ENCODE data around the gene PRCD.
"Not testable (repeated sequence)": the region's sequence is repeated elsewhere in the genome, so short reads cannot be mapped to it uniquely, and the experiment has no call there.

The PRCD gene

DNA sequence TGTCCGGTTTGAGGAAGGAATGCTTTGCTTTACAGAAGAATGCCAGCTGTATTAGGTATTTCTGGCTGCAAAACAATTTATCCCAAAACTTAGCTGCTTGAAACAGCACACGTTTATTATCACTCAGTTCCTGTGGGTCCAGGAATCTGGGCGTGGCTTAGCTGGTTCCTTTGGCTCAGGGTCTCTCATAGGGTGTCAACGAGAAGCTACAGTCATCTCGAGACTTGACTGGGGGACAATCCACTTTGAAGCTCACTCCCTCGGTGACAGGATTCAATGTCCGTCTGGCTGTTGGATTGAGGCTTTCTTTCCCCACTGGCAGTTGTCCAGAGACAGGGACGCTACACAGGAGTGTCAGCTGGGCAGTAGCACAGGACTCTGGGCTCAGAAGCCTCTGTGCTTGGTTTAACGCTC lies 29.0 kb upstream of the PRCD start:
- DNase-seq (ENCODE audit: insufficient read length) (no peak), FAIRE-seq (no peak)
- no peak for TF ChIP-seq TAF1 (IDR thresholded peaks at IDR 0.05; ENCODE audit: borderline replicate concordance, low read depth, low read length)
- TF ChIP-seq POLR2A (IDR thresholded peaks at IDR 0.05; ENCODE audit: low read depth, low read length): no peak
- no peak for TF ChIP-seq POLR2AphosphoS5 (IDR thresholded peaks at IDR 0.05; ENCODE audit: low read depth, low read length)

- no peak for TF ChIP-seq POLR2AphosphoS5 (IDR thresholded peaks at IDR 0.05; ENCODE audit: low read depth, low read length)
- TF ChIP-seq TAF1 (IDR thresholded peaks at IDR 0.05; ENCODE audit: borderline replicate concordance, low read depth, low read length): no peak
- TF ChIP-seq POLR2A (IDR thresholded peaks at IDR 0.05; ENCODE audit: low read depth, low read length): no peak
- no peak for FAIRE-seq
Observed at GRCh38 chr17:76511668-76512365, 28.0 kb upstream of the PRCD start.

DNA sequence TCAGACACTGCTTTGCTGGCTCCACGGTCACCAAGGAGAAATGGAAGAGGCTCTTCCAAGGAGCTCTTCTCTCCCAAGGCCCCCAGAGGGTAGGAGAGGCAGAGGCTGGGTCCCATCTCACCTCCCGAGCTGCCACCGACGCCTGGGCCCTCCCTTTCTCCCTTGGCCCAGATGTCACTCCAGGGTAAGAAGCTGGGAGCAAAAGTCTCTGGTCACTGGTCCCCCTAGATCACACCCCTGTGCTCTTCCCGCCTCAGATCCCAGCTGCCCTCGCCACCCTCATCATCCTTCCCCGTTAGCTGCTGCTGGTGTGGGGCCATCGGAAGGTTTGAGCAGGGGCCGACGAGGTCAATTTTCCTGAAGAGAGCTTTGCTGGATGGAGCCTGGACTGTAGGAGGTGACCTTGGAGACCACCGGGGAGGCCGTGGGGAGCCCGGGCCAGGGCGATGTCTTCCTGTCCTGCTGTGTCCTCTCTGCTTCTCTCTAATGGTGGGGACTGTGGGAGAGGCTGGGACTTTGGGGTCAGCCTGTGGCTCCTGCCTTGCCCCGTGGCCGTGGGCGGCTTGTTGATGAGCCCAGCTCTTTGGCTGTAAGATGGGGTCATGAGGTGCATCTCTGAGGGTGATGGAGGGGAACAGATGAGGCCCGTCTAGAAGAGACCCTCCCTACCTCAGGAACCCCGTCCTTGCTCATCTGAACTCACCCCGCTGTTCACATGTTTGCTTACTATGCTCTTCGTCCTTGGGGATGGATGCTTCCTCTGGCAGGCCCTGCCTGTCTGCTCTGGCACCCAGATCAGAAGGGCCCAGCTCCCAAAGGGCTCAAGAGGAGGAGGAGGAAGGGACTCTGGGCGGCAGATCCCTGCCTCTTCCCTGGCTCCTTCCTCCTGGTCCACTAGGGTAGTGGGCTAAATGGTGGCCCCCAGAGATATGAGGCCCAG lies 27.2 kb upstream of the PRCD start:
- no peak for FAIRE-seq
- no peak for DNase-seq (ENCODE audit: insufficient read length)
- TF ChIP-seq TAF1 (IDR thresholded peaks at IDR 0.05; ENCODE audit: borderline replicate concordance, low read depth, low read length) (no peak), POLR2A (IDR thresholded peaks at IDR 0.05; ENCODE audit: low read depth, low read length) (no peak)

More at GRCh38 chr17:76511668-76512365, 28.0 kb upstream of the PRCD start:
- DNase-seq (ENCODE audit: insufficient read length): no peak

- no peak for DNase-seq (ENCODE audit: insufficient read length)
- TF ChIP-seq POLR2A (IDR thresholded peaks at IDR 0.05; ENCODE audit: low read depth, low read length) (no peak), POLR2AphosphoS5 (IDR thresholded peaks at IDR 0.05; ENCODE audit: low read depth, low read length) (no peak), TAF1 (IDR thresholded peaks at IDR 0.05; ENCODE audit: borderline replicate concordance, low read depth, low read length) (no peak)
- FAIRE-seq: no peak
Observed at GRCh38 chr17:76513306-76513692, 26.5 kb upstream of the PRCD start.

DNA sequence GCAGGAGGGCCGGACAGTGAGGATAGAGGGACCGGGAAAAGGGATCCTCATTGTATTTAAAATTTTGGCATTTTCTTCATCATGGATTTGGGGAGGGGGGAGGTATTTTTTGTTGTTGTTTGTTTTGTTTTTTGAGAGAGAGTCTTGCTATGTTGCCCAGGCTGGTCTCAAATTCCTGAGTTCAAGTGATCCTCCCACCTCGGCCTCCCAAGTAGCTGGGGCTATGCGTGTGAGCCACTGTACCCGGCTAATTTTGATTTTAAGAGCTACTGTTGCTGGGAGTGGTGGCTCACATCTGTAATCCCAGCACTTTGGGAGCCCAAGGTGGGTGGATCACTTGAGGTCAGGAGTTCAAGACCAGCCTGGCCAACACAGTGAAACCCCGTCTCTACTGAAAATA lies 25.5 kb upstream of the PRCD start:
- not testable (repeated sequence) for FAIRE-seq; DNase-seq (ENCODE audit: insufficient read length)

DNA sequence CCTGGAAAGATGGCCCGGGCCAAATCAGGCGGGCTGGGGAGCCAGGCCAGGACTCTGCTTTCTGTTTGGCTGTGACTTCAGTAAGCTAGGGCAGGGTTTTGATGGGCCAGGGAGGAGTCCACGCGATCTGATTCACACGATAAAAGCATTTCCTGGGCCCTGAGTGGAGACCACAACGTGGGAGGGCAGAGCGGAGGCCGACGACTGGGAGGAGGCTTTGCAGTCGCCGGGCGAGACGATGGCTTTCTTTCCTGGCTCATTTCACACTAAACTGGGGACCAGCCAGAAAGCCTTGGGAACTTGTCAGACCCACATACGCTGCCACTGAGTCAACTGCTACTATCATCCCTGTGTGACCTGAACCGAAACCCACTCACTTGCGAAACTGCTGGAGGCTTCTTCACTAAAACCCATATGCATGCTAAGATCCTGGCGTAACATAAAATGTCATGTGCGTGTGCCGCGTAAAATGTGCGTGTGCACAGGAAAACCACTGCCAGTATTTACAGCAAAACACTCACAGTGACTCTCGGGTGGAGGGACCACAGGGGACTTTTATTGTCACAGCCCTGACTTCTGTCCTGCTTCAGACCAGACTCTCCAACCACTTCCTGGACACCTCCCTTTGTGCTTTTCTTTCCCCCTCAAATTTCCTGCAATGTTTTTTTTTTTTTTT lies 24.4 kb upstream of the PRCD start:
- no peak for TF ChIP-seq POLR2AphosphoS5 (IDR thresholded peaks at IDR 0.05; ENCODE audit: low read depth, low read length)
- TF ChIP-seq TAF1 (IDR thresholded peaks at IDR 0.05; ENCODE audit: borderline replicate concordance, low read depth, low read length): 0 out of 2 replicates have a peak, but pooled peaks have one; percentile 14
- FAIRE-seq: peak; percentile 96
- DNase-seq (ENCODE audit: insufficient read length): no peak

DNA sequence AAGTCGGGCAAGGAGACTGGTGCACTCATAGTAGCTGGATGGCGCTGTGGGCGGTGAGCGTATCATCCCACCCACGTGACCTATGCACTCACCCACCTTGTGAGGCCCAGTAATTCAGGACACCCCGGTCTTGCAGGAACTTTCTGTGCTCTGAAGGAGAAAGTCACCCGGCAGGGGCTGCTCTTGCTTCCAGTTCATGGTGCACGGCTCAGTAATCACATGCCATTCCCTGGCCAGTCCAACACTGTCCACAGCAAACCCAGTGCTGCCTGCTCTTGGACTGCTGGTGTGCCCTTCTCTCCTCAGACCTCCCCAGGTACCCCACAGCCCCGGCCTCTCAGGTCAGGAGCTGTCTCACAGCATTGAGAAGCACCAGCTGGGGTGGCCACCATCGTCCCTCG lies 22.2 kb upstream of the PRCD start:
- no peak for DNase-seq (ENCODE audit: insufficient read length)
- no peak for TF ChIP-seq POLR2AphosphoS5 (IDR thresholded peaks at IDR 0.05; ENCODE audit: low read depth, low read length)
- TF ChIP-seq POLR2A (IDR thresholded peaks at IDR 0.05; ENCODE audit: low read depth, low read length): no peak
- no peak for TF ChIP-seq TAF1 (IDR thresholded peaks at IDR 0.05; ENCODE audit: borderline replicate concordance, low read depth, low read length)
- FAIRE-seq: no peak

- DNase-seq (ENCODE audit: insufficient read length) (no peak), FAIRE-seq (no peak)
- TF ChIP-seq POLR2AphosphoS5 (IDR thresholded peaks at IDR 0.05; ENCODE audit: low read depth, low read length): no peak
- no peak for TF ChIP-seq TAF1 (IDR thresholded peaks at IDR 0.05; ENCODE audit: borderline replicate concordance, low read depth, low read length)
- no peak for TF ChIP-seq POLR2A (IDR thresholded peaks at IDR 0.05; ENCODE audit: low read depth, low read length)
Observed at GRCh38 chr17:76519048-76519966, 20.5 kb upstream of the PRCD start.

DNA sequence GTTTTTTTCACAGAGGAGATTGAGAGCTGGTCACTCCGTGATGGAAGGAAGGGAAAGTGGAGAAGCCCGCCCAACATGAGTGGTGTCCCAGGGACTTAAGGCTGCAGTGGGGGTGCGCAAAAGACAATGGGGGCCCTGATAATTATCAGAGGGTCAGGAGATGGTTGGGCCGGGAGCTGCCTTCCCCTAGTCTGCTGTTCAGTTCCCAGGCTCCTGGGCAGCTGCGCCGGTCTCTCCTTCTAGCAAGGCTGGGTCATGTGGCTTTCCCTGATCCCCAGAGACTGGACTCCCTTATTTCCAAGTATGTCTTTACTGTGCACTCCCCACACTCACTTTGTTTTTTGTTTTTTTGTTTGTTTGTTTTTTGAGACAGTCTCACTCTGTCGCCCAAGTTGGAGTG lies 18.6 kb upstream of the PRCD start:
- FAIRE-seq (no peak), DNase-seq (ENCODE audit: insufficient read length) (no peak)
- no peak for TF ChIP-seq TAF1 (IDR thresholded peaks at IDR 0.05; ENCODE audit: borderline replicate concordance, low read depth, low read length)
- no peak for TF ChIP-seq POLR2A (IDR thresholded peaks at IDR 0.05; ENCODE audit: low read depth, low read length)
- no peak for TF ChIP-seq POLR2AphosphoS5 (IDR thresholded peaks at IDR 0.05; ENCODE audit: low read depth, low read length)

- not testable (repeated sequence) for FAIRE-seq; DNase-seq (ENCODE audit: insufficient read length)
Observed at GRCh38 chr17:76521683-76522082, 18.2 kb upstream of the PRCD start.

All from GM12892 (cell line).